Endothelial cell of umbilical vein (primary cell): ENCODE results near the gene KDM4D. TPM values are rescaled to one million over a fixed set of nuclear protein-coding genes. Genes with fewer than 3 reads are reported as not detected.

ENCODE experiments used
- BruUV-seq: library from RNA; stranded (reverse); fragments of 400-500 nt; replicated peaks from 2 replicates; lab custom pipeline; 2021; lab: Mats Ljungman, UMichigan
- CTCF ChIA-PET: fragments of 300-600, 350-600 bp; sonication (Branson Sonifier 250); formaldehyde crosslinking; loops from one replicate; lab custom pipeline; 2021; ENCODE audit warnings: antibody characterized with exemption, inconsistent platforms; lab: Charles Lee
- POLR2A ChIA-PET: fragments of 300-600, 350-600 bp; sonication (Branson Sonifier 250); formaldehyde crosslinking; loops from one replicate; lab custom pipeline; 2021; ENCODE audit warnings: antibody characterized with exemption, inconsistent platforms; lab: Charles Lee
- DNase-seq: peaks from one replicate; pipeline ENCODE4 v3.0.0-alpha.2; 2011; ENCODE audit warnings: low read depth, low spot score
- FAIRE-seq: peaks from 2 replicates; lab custom pipeline; 2011; peaks lifted over from hg19 to GRCh38; lab: Jason Lieb, UNC
- H2AFZ ChIP-seq: 2 replicates; pipeline ENCODE4 v1.6.0; 2012; ENCODE audit warnings: low read depth, low read length, control low read depth, inconsistent platforms
- H3K27ac ChIP-seq: 2 replicates; pipeline ENCODE4 v1.5.1; 2011; ENCODE audit warnings: low read depth, mild to moderate bottlenecking, control low read depth, low read length, moderate library complexity; ENCODE audit not compliant: insufficient read depth
- H3K27me3 ChIP-seq, 2 experiments: 2 replicates each; pipeline versions ENCODE4 v1.6.0 to v1.6.1; 2011; ENCODE audit warnings: low read length in 2 of 2, mixed read lengths in 1 of 2; ENCODE audit not compliant: control insufficient read depth in 2 of 2, insufficient read depth in 2 of 2
- H3K36me3 ChIP-seq, 2 experiments: 2 replicates in 1 of 2; 3 replicates in 1 of 2; pipeline ENCODE4 v1.5.1; 2011; ENCODE audit warnings: low read length in 2 of 2, mild to moderate bottlenecking in 1 of 2, moderate library complexity in 1 of 2; ENCODE audit not compliant: control insufficient read depth in 2 of 2, insufficient read depth in 2 of 2; ENCODE audit errors: extremely low read depth in 1 of 2
- H3K4me1 ChIP-seq: 3 replicates; pipeline ENCODE4 v1.5.1; 2011; ENCODE audit warnings: mild to moderate bottlenecking, low read length; ENCODE audit not compliant: control insufficient read depth, insufficient read depth; ENCODE audit errors: extremely low read depth
- H3K4me2 ChIP-seq: 2 replicates; pipeline ENCODE4 v1.6.1; 2011; ENCODE audit warnings: low read length, control low read depth, mixed read lengths; ENCODE audit not compliant: insufficient read depth
- H3K4me3 ChIP-seq, 3 experiments: fragments of 200-600 bp in 1 of 3; sonication (generic), shearing (Covaris generic) in 1 of 3; replicated peaks in 1 of 3; 2 replicates each; pipeline ENCODE4 v1.5.1; 2011 to 2016; ENCODE audit warnings: control low read depth in 3 of 3, low read length in 3 of 3, mild to moderate bottlenecking in 2 of 3, inconsistent platforms in 1 of 3, low read depth in 1 of 3, moderate library complexity in 1 of 3; ENCODE audit not compliant: insufficient read depth in 1 of 3
- H3K79me2 ChIP-seq: 2 replicates; pipeline ENCODE4 v1.6.0; 2012; ENCODE audit warnings: low read length, inconsistent platforms; ENCODE audit not compliant: control insufficient read depth, insufficient read depth
- H3K9ac ChIP-seq: replicated peaks from 2 replicates; pipeline ENCODE3; 2011; ENCODE audit warnings: low read length, control low read depth; ENCODE audit not compliant: insufficient read depth; ENCODE audit errors: extremely low read depth
- H3K9me1 ChIP-seq: replicated peaks from 3 replicates; pipeline ENCODE4 v1.6.0; 2011; ENCODE audit warnings: mild to moderate bottlenecking, low read length; ENCODE audit not compliant: control insufficient read depth, insufficient read depth; ENCODE audit errors: extremely low read depth
- H3K9me3 ChIP-seq: replicated peaks from 2 replicates; pipeline ENCODE4 v1.5.1; 2012; ENCODE audit warnings: low read length, inconsistent platforms; ENCODE audit not compliant: control insufficient read depth, insufficient read depth
- H4K20me1 ChIP-seq: replicated peaks from 2 replicates; pipeline ENCODE3; 2011; ENCODE audit warnings: mild to moderate bottlenecking, low read length; ENCODE audit not compliant: control insufficient read depth, insufficient read depth; ENCODE audit errors: extremely low read depth
- EZH2 ChIP-seq: IDR thresholded peaks from 2 replicates; pipeline ENCODE4 v1.6.1; 2012; ENCODE audit warnings: borderline replicate concordance, low read depth, mild to moderate bottlenecking, moderate library complexity, low read length, inconsistent platforms; ENCODE audit not compliant: severe bottlenecking
- FOS ChIP-seq: IDR thresholded peaks from 2 replicates; pipeline ENCODE4 v1.6.1; 2011; ENCODE audit warnings: mild to moderate bottlenecking, low read length, moderate library complexity, borderline replicate concordance; ENCODE audit not compliant: insufficient read depth
- GATA2 ChIP-seq: IDR thresholded peaks from 2 replicates; pipeline ENCODE4 v1.7.0; 2011; ENCODE audit warnings: low read depth, mild to moderate bottlenecking, moderate library complexity, mixed read lengths, low read length; ENCODE audit not compliant: insufficient read length, insufficient read depth
- JUN ChIP-seq: IDR thresholded peaks from 2 replicates; pipeline ENCODE4 v1.6.1; 2011; ENCODE audit warnings: borderline replicate concordance, low read depth; ENCODE audit not compliant: insufficient read length, insufficient read depth
- MYC ChIP-seq: IDR thresholded peaks from one replicate; pipeline ENCODE4 v1.6.1; 2011; ENCODE audit warnings: mild to moderate bottlenecking, low read depth, low read length
- POLR2A ChIP-seq: IDR thresholded peaks from 2 replicates; pipeline ENCODE4 v1.6.1; 2012; ENCODE audit warnings: low read depth, mild to moderate bottlenecking, control low read depth, low read length
- POLR2AphosphoS5 ChIP-seq: IDR thresholded peaks from 2 replicates; pipeline ENCODE4 v1.6.1; 2012; ENCODE audit warnings: low read depth, mild to moderate bottlenecking, control low read depth, low read length, moderate library complexity; ENCODE audit not compliant: insufficient read depth
- dilution Hi-C: fragments of 300-500 bp; cut with MboI; formaldehyde crosslinking; loops from one replicate; pipeline ENCODE4 v1.15.0; 2019; ENCODE audit warnings: low sequenced_read_pairs; ENCODE audit not compliant: extremely low pct_ligation_motif_present
- intact Hi-C: fragments of 100-400 bp; cut with micrococcal nuclease; formaldehyde crosslinking; loops from one replicate; pipeline ENCODE4 v1.10.0; 2022
- polyA plus RNA-seq, 4 experiments: library from polyadenylated mRNA; depleted of rRNA in 3 of 4; stranded (reverse) in 3 of 4; unstranded in 1 of 4; fragments of >200 nt; gene quantifications; 2 replicates each; pipeline versions ENCODE4 v1.2.1 to v1.2.3, GENCODE V29; 2011 to 2012; ENCODE audit warnings: missing spikeins in 1 of 4
- total RNA-seq: library from RNA; stranded (reverse); gene quantifications from 2 replicates; pipeline ENCODE4 v1.2.3, GENCODE V29; 2021
- TF ChIP-seq, protein P1 (sequence below), 2 donors: IDR thresholded peaks; 1 replicate in 1 of 2; 2 replicates in 1 of 2; pipeline ENCODE4 v1.5.1; 2011; ENCODE audit warnings: low read length in 2 of 2, mild to moderate bottlenecking in 2 of 2, moderate library complexity in 2 of 2, control low read depth in 1 of 2, inconsistent platforms in 1 of 2, low read depth in 1 of 2; ENCODE audit not compliant: insufficient read depth in 1 of 2; ENCODE audit errors: extremely low read depth in 1 of 2
- TF ChIP-seq, protein P2 (sequence below): IDR thresholded peaks from 2 replicates; pipeline ENCODE4 v1.6.1; 2011; ENCODE audit not compliant: insufficient read depth, insufficient read length

The KDM4D gene
- total and polyA plus RNA-seq, 2 donors (not counting 3 experiments of a cell fraction or from before 2014, with no cell fraction given): 1.0 to 1.3 TPM

DNA sequence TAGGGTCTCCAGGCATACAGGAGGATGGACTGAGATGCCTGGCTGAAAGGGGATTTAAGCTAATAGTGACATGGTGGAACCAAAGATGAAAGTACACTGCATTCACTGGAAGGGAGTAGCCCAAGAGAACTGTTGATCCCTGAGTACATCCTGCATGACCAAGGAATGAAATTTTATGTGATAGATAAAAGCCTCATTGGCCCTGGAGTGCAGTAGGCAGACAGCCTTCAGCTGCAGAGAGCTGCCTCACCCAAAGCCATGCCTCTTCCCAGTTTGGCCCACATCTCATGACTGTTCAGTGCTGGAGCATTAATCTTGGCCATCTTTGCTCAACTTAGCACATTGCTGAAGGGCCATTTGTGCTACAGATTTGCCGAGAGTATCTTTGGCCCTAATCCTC is 59.5 kb downstream of the KDM4D start:
- no peaks in the 10 kb centered on the region for H3K27me3 ChIP-seq
- BruUV-seq: no TSS peak
- no peaks in the 10 kb centered on the region for H4K20me1 ChIP-seq
- H3K9me1 ChIP-seq: no peaks in the 10 kb centered on the region
- POLR2A ChIA-PET: no interaction called here
- dilution Hi-C loops (no loop called here), intact Hi-C loops (no loop called here)
- CTCF ChIA-PET: no interaction called here
- H3K27ac ChIP-seq: no peak overlapping the region
- TF ChIP-seq, protein P1, sequence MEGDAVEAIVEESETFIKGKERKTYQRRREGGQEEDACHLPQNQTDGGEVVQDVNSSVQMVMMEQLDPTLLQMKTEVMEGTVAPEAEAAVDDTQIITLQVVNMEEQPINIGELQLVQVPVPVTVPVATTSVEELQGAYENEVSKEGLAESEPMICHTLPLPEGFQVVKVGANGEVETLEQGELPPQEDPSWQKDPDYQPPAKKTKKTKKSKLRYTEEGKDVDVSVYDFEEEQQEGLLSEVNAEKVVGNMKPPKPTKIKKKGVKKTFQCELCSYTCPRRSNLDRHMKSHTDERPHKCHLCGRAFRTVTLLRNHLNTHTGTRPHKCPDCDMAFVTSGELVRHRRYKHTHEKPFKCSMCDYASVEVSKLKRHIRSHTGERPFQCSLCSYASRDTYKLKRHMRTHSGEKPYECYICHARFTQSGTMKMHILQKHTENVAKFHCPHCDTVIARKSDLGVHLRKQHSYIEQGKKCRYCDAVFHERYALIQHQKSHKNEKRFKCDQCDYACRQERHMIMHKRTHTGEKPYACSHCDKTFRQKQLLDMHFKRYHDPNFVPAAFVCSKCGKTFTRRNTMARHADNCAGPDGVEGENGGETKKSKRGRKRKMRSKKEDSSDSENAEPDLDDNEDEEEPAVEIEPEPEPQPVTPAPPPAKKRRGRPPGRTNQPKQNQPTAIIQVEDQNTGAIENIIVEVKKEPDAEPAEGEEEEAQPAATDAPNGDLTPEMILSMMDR (IDR thresholded peaks at IDR 0.05; ENCODE audit: extremely low read depth in 1 of 2, insufficient read depth in 1 of 2, low read depth in 1 of 2, low read length in 2 of 2): no peak
- no peaks in the 10 kb centered on the region for H3K9me3 ChIP-seq
- H3K4me3 ChIP-seq: no peak overlapping the region
- H3K36me3 ChIP-seq: no peaks in the 10 kb centered on the region
- H3K79me2 ChIP-seq: no peaks in the 10 kb centered on the region
- no peak overlapping the region for H2AFZ ChIP-seq
- no peak overlapping the region for H3K9ac ChIP-seq
- H3K4me1 ChIP-seq: no peaks in the 10 kb centered on the region
- DNase-seq (no peak), FAIRE-seq (no peak)
- no peak overlapping the region for H3K4me2 ChIP-seq

DNA sequence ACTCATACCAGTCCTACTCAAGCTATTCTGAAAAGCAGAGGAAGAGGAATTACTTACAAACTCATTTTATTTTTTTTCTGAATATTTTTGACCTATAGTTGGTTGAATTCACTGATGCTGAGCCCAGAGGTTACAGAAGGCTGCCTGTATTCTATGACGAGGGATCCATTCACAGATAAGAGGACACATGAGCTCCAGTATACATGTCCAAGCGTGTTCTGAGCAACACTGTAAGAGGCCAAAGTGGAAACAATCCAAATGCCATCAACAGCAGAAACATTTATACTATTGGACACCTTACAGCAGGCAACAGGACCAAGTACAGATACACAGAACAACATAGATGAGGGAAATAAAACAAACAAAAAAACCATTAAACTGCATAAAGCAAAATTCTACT is 61.8 kb downstream of the KDM4D start:
- no peaks in the 10 kb centered on the region for H3K9me3 ChIP-seq
- dilution Hi-C loops: no loop called here
- H3K9me1 ChIP-seq: no peaks in the 10 kb centered on the region
- DNase-seq: no peak
- BruUV-seq: no TSS peak
- POLR2A ChIA-PET: no interaction called here
- no peaks in the 10 kb centered on the region for H3K27me3 ChIP-seq
- H3K4me2 ChIP-seq: no peak overlapping the region
- no peak overlapping the region for H3K27ac ChIP-seq
- CTCF ChIA-PET: no interaction called here
- TF ChIP-seq GATA2 (no peak), POLR2AphosphoS5 (no peak), EZH2 (no peak), FOS (no peak), POLR2A (no peak), JUN (no peak), MYC (no peak)
- TF ChIP-seq, protein P2, sequence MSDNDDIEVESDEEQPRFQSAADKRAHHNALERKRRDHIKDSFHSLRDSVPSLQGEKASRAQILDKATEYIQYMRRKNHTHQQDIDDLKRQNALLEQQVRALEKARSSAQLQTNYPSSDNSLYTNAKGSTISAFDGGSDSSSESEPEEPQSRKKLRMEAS: no peak
- TF ChIP-seq, protein P1 (IDR thresholded peaks at IDR 0.05; ENCODE audit: extremely low read depth in 1 of 2, insufficient read depth in 1 of 2, low read depth in 1 of 2, low read length in 2 of 2): no peak
- no peaks in the 10 kb centered on the region for H3K36me3 ChIP-seq
- no peak overlapping the region for H2AFZ ChIP-seq
- H3K4me1 ChIP-seq: no peaks in the 10 kb centered on the region
- H3K4me3 ChIP-seq: no peak overlapping the region
- H3K79me2 ChIP-seq: no peaks in the 10 kb centered on the region
- no peak overlapping the region for H3K9ac ChIP-seq
- intact Hi-C loops: no loop called here
- FAIRE-seq: no peak
- no peaks in the 10 kb centered on the region for H4K20me1 ChIP-seq
